NCI-H2196 (cell line): ENCODE results near the gene INCENP.
"Not testable (repeated sequence)": the region's sequence is repeated elsewhere in the genome, so short reads cannot be mapped to it uniquely, and the experiment has no call there.

Experiments
- DNase-seq: peaks from one replicate; lab custom pipeline; 2025; ENCODE audit not compliant: unreplicated experiment; lab: John Stamatoyannopoulos, UW

The INCENP gene

DNA sequence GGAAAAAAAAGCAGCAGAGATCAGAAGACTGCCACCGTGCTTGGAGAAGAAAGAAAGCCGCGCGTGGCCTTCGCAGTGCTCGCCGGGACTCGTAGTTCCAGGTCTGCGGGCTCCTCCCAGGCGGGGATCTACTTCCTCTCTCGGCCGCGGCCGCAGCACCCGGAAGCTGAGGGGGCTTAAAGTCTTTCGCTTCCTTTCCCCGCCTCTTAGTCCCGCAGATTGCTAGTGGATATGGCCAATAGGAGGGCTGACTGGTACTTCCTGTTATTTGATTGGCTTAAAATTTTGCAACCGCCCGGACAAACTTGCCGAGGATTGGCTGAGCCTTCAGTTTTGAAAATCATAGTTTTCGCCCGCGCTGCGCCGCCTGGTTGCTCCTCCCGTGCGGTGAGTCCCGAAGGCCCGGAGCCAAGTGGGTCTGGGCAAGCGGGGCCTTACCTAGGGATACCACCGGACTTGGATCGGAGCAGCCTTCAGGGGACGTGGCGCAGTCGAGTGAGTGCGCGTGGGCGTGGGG lies at the start of gene INCENP:
Gene INCENP, plus strand, starts transcription at position 343 of the 517 bp plus-strand sequence. CDS start 4,151 bp downstream, outside the sequence.
- DNase-seq: peak; percentile 98

- no peak for DNase-seq
Measured at GRCh38 chr11:62075438-62075837, 48.4 kb upstream of the INCENP start.

- DNase-seq: no peak
Measured at GRCh38 chr11:62077132-62077531, 46.7 kb upstream of the INCENP start.

DNA sequence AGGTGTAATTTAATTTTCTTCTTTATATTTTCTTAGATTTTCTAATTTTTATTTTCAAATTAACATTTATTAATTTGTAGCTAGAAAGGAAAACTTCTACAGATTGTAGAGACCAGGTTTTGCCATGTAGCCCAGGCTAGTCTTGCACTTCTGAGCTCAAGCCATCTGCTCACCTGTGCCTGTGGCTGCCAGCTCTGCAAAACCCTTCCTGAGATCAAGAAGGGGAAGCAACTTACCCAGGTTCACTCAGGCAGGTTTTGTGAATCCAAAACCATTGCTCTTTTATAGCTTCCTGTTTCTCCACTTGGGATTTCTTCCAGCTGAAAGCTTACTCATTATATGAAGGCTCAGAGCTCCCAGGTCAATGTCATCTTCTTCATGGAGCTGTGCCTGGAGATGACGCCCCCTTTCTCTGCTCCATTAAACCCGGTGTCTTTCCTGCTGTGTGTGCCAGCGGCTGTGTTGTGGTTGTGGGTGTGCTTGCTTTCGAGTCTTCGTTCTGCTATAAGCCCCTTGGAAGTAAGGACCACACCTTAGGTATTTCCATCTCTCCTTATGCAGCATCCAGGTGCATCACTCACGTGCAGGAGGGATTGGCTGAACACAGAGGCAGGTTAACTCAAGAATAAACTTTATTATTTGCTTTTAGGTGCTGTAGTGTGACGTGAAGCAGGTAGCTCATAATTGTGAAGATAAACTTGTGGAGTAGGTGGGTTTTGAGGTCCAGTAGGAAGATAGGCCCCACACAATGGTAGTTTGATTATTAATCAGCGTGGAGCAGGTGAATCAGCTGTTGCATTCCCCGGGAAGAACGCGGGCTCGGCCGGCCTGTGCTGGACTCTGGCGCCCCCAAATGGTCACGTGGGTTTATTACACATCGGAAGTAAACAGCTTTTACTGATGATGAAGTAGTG lies 42.2 kb upstream of the INCENP start:
- DNase-seq: peak; percentile 77

GRCh38 chr11:62082292-62082657 lies 41.5 kb upstream of the INCENP start:
- DNase-seq: no peak

DNA sequence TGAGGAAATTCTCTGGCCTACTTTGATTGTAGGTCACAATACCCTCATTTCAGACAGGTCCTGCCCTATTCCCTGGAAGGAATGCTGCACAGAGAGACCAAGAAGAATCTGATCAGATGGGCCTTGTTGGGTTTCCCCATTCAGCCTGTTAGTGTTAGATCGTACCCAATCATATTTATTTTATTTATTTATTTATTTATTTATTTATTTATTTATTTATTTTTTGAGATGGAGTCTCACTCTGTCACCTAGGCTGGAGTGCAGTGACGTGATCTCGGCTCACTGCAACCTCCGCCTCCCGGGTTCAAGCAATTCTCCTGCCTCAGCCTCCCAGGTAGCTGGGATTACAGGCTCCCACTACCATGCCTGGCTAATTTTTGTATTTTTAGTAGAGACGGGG lies 39.0 kb upstream of the INCENP start:
- DNase-seq: not testable (repeated sequence)

- no peak for DNase-seq
Measured at GRCh38 chr11:62087694-62088093, 36.1 kb upstream of the INCENP start.

- no peak for DNase-seq
Measured at GRCh38 chr11:62088331-62088933, 35.4 kb upstream of the INCENP start.

GRCh38 chr11:62103141-62103540 lies 20.7 kb upstream of the INCENP start:
- DNase-seq: no peak

- no peak for DNase-seq
Measured at GRCh38 chr11:62103986-62104385, 19.8 kb upstream of the INCENP start.

DNA sequence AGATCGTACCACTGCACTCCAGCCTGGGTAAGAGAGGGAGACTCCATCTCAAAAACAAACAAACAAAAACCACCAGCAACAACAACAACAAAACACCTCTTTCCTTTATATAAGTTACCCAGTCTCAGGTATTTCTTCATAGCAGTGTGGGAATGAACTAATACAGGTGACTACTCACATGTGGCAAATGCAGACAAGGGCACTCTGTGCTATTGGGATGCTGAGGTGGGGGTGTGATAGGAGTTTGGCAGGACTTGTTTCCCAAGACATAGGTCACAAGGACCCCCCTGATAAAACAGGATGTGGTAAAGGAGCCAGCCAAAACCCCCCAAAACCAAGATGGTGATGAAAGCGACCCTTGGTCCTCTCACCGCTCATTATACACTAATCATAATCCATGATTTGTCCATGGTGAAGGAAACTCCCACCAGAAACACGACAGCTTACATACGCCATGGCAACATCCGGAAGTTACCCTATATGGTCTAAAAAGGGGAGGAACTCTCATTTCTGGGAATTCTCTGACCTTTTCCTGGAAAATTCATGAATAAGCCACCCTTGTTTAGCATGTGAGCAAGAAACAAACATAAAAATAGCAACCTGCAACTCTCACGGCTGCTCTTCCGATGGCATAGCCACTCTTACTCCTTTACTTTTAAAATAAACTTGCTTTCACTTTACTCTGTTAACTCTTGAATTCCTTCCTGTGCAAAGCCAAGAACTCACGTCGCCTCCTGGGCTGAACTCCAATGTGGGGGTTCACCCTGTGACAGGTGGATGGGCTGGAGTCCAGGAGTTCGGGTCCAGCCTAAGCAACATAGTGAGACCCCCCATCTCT lies 18.8 kb upstream of the INCENP start:
- no peak for DNase-seq

GRCh38 chr11:62105667-62106191 lies 18.1 kb upstream of the INCENP start:
- DNase-seq: no peak

DNA sequence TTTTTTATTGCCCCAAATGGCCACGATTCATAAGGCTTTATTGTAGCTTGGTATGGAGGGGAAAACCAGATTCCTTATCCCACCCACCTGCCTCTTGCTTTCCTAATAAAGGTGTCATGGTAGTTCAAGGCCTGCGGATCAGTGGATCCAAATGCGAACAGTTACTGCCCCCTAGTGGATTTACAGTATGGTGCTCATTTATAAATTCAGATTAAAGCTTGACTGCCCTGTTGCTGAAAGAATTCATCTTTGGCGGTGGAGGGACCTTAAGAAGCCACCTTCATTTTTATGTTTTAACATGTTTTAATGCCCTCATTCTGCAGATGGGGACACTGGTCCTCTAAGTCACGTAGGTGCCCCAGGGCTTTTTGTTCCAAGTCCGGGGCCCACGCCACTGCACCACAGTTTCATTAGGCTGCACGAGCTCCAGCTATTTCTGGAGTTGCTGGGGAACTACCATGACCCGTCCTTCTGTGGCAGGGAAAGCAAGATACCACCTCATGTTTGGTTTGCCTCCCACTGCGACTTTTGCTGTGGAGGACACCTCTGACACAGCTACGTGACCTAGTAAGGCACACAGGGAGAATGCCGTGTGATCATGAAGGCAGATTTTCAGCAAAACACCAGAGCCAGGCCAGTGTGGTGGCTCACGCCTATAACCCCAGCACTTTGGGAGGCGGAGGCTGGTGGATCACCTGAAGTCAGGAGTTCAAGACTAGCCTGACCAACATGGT lies 15.6 kb upstream of the INCENP start:
- DNase-seq: peak; percentile 80

DNA sequence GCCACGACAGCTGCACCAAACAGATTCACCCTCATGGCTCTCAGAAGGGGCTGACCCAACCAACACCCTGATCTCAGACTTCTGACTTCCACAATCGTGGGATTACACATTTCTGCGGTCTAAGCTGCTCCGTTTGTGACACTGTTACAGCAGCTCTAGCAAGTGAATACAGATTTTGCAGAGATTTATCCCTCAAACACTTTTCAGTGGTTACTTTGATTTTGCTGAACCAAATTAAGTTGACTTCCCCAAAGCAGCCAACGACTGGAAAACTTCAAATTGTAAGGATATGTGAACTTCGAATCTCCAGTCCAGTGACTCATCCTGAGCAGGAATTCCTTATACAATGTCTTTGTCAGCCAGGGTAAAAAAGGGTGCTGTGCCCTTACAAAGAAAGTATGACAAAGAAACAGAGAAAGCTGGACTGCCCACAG lies 14.8 kb upstream of the INCENP start:
- DNase-seq: no peak

GRCh38 chr11:62115085-62115694 lies 8.6 kb upstream of the INCENP start:
- no peak for DNase-seq

GRCh38 chr11:62116451-62116850 lies 7.4 kb upstream of the INCENP start:
- no peak for DNase-seq

- no peak for DNase-seq
Measured at GRCh38 chr11:62119569-62119968, 4.2 kb upstream of the INCENP start.

DNA sequence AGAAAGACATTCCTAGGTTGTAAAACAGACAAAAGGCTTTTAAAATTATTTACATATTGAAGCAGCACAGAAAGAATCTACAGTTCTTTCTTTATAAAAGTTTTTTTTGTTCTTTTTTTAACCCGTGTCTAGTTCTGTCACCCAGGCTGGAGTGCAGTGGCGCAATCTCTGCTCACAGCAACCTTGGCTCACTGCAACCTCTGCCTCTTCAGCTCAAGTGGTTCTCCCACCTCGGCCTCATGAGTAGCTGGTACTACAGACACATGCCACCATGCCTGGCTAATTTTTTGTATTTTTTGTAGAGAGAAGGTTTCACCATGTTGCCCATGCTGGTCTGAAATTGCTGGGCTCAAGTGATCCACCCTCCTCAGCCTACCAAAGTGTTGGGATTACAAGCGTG lies 3.8 kb upstream of the INCENP start:
- DNase-seq: no peak

GRCh38 chr11:62120431-62120830 lies 3.4 kb upstream of the INCENP start:
- DNase-seq: no peak

GRCh38 chr11:62122076-62122475 lies 1.7 kb upstream of the INCENP start:
- DNase-seq: no peak
